GM19238 (cell line): ENCODE data around the gene FNDC10.

Experiments used
- DNase-seq: peaks from one replicate; pipeline ENCODE4 v3.0.0; 2011; ENCODE audit warnings: low spot score; ENCODE audit not compliant: insufficient read length

FNDC10 gene

GRCh38 chr1:1616045-1616790, 16.3 kb upstream of the FNDC10 start:
- DNase-seq, result peak; percentile 70

GRCh38 chr1:1615256-1616044, 15.5 kb upstream of the FNDC10 start, which contains the start of gene MIB2:
TSS of gene MIB2 (plus strand) at chr1:1615500. CDS start at chr1:1623453, 7,953 bp downstream.
- DNase-seq, result peak; percentile 100

GRCh38 chr1:1614954-1615255, 15.0 kb upstream of the FNDC10 start:
- DNase-seq, result no peak

GRCh38 chr1:1614204-1614953, 14.4 kb upstream of the FNDC10 start:
- no peak for DNase-seq

GRCh38 chr1:1613509-1614082, 13.7 kb upstream of the FNDC10 start:
- DNase-seq, result no peak

- DNase-seq, result no peak
Measured at GRCh38 chr1:1612104-1612400, 12.1 kb upstream of the FNDC10 start.

GRCh38 chr1:1610796-1611195, 10.9 kb upstream of the FNDC10 start:
- no peak for DNase-seq

- no peak for DNase-seq
Measured at GRCh38 chr1:1609822-1610485, 10.0 kb upstream of the FNDC10 start.

GRCh38 chr1:1606232-1606631, 6.3 kb upstream of the FNDC10 start:
- DNase-seq, result no peak

GRCh38 chr1:1605724-1606123, 5.8 kb upstream of the FNDC10 start:
- DNase-seq, result no peak

- DNase-seq, result no peak
Measured at GRCh38 chr1:1605034-1605591, 5.2 kb upstream of the FNDC10 start.

- DNase-seq, result no peak
Measured at GRCh38 chr1:1604374-1605033, 4.6 kb upstream of the FNDC10 start.

- DNase-seq, result no peak
Measured at GRCh38 chr1:1603671-1604373, 3.9 kb upstream of the FNDC10 start.

GRCh38 chr1:1602968-1603506, 3.1 kb upstream of the FNDC10 start:
- no peak for DNase-seq

- no peak for DNase-seq
Measured at GRCh38 chr1:1602304-1602967, 2.5 kb upstream of the FNDC10 start.

GRCh38 chr1:1601564-1602303, 1.8 kb upstream of the FNDC10 start:
- no peak for DNase-seq

- no peak for DNase-seq
Measured at GRCh38 chr1:1600861-1601563, 1.1 kb upstream of the FNDC10 start.
